ENCODE measurements around the gene SLC16A9.

SLC16A9 gene

DNA sequence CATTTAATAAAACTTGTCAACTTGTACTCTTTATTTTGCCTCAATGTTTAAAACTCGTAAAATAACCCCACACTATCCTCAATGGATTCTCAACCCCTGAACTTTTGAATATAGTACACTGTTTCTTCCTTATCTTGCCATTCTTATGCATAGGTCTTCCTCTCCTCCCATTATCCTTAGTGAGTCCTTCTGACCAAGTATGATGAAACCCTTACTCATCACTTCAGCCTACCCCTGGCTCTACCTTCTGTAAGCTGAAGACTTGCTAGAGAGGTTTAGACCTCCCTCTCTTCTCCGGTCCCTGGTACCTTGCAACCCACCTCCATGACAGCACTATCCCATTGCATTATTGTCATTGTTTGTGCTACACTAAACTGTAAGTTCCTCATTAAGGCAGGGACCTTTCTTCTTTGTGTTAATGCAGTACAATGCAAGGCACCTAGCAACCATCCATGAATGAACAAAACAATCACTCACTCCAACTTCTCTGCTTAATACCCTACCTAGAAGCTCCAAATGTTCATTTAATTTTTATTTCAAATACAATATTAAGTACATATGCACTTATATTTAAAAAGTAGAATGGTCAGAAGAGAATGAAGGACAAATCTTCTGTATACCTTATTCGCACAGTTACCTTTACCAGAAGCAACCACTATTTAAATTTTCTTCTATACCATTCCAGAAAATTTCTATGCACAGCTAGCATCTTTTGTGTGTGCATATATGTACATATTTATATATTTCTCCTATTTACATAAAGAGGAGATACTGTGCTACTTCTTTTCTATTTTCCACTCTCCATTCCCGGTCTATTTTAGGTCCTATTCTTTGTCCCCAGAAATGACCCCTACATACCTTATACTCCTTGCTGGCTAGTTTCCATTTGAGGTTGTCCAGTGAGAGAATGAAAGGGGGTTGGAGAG lies 77.5 kb downstream of the SLC16A9 start:
- Histone ChIP-seq H3K79me2 (ENCODE audit: insufficient read depth, low read length) (no peaks in the 10 kb centered on the region), H3F3A (ENCODE audit: insufficient read depth, low read length) (no peaks in the 10 kb centered on the region), H3K36me3 (ENCODE audit: insufficient read depth, low read length) (no peaks in the 10 kb centered on the region), H3K9me2 (ENCODE audit: low read depth, low read length) (no peaks in the 10 kb centered on the region), H3K4me3 (ENCODE audit: low read depth, low read length, poor library complexity, severe bottlenecking) (no peak overlapping the region), H4K20me1 (ENCODE audit: insufficient read depth, low read length) (no peaks in the 10 kb centered on the region), H3K27me3 (ENCODE audit: insufficient read depth, low read length) (no peaks in the 10 kb centered on the region), H3K27ac (ENCODE audit: low read depth, low read length, poor library complexity, severe bottlenecking) (no peak overlapping the region), H3K9ac (ENCODE audit: low read length) (no peak overlapping the region), H3K9me3 (ENCODE audit: low read length) (no peaks in the 10 kb centered on the region), H2AFZ (ENCODE audit: low read length) (no peak overlapping the region), H3K4me1 (ENCODE audit: insufficient read depth, low read length, severe bottlenecking) (no peaks in the 10 kb centered on the region), H3K4me2 (ENCODE audit: low read length) (no peak overlapping the region)
- TF ChIP-seq, protein P1, sequence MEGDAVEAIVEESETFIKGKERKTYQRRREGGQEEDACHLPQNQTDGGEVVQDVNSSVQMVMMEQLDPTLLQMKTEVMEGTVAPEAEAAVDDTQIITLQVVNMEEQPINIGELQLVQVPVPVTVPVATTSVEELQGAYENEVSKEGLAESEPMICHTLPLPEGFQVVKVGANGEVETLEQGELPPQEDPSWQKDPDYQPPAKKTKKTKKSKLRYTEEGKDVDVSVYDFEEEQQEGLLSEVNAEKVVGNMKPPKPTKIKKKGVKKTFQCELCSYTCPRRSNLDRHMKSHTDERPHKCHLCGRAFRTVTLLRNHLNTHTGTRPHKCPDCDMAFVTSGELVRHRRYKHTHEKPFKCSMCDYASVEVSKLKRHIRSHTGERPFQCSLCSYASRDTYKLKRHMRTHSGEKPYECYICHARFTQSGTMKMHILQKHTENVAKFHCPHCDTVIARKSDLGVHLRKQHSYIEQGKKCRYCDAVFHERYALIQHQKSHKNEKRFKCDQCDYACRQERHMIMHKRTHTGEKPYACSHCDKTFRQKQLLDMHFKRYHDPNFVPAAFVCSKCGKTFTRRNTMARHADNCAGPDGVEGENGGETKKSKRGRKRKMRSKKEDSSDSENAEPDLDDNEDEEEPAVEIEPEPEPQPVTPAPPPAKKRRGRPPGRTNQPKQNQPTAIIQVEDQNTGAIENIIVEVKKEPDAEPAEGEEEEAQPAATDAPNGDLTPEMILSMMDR (IDR thresholded peaks at IDR 0.05; ENCODE audit: low read length) = no peak
- no peak for TF ChIP-seq EZH2 (IDR thresholded peaks at IDR 0.05; ENCODE audit: borderline replicate concordance, low read length)

DNA sequence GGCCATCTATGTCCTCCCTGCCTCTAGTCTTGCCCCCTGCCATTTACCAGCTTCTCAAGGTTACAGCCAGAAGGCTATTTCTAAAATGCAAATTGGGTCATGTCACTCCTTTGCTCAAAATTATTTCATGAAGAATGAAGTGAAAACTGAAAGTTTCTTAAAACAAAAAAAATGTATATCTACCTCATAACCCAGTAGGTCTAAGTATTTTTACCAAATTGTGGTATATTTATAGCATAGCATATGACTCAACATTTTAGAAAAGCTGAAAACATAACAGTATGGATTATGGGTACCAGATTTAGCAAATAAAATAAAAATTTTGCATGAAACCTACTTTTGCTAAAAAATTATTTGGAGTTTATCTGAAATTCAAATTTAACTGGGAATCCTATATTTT lies 78.4 kb downstream of the SLC16A9 start:
- H3K27me3 ChIP-seq (ENCODE audit: insufficient read depth, low read length) = no peaks in the 10 kb centered on the region
- H3K9me2 ChIP-seq (ENCODE audit: low read depth, low read length) = no peaks in the 10 kb centered on the region
- H3K79me2 ChIP-seq (ENCODE audit: insufficient read depth, low read length) = no peaks in the 10 kb centered on the region
- H4K20me1 ChIP-seq (ENCODE audit: insufficient read depth, low read length) = no peaks in the 10 kb centered on the region
- no peaks in the 10 kb centered on the region for H3K9me3 ChIP-seq (ENCODE audit: low read length)
- no peak overlapping the region for H2AFZ ChIP-seq (ENCODE audit: low read length)
- H3K27ac ChIP-seq (ENCODE audit: low read depth, low read length, poor library complexity, severe bottlenecking) = no peak overlapping the region
- H3K4me3 ChIP-seq (ENCODE audit: low read depth, low read length, poor library complexity, severe bottlenecking) = no peak overlapping the region
- no peaks in the 10 kb centered on the region for H3K36me3 ChIP-seq (ENCODE audit: insufficient read depth, low read length)
- no peak overlapping the region for H3K9ac ChIP-seq (ENCODE audit: low read length)
- TF ChIP-seq EZH2 (IDR thresholded peaks at IDR 0.05; ENCODE audit: borderline replicate concordance, low read length) = no peak
- TF ChIP-seq, protein P1 (IDR thresholded peaks at IDR 0.05; ENCODE audit: low read length) = no peak
- H3K4me1 ChIP-seq (ENCODE audit: insufficient read depth, low read length, severe bottlenecking) = no peaks in the 10 kb centered on the region
- no peak overlapping the region for H3K4me2 ChIP-seq (ENCODE audit: low read length)
- H3F3A ChIP-seq (ENCODE audit: insufficient read depth, low read length) = no peaks in the 10 kb centered on the region

GRCh38 chr10:59628965-59629364 lies 80.7 kb downstream of the SLC16A9 start:
- no peaks in the 10 kb centered on the region for H3K4me1 ChIP-seq (ENCODE audit: insufficient read depth, low read length, severe bottlenecking)
- no peak overlapping the region for H3K27ac ChIP-seq (ENCODE audit: low read depth, low read length, poor library complexity, severe bottlenecking)
- no peak overlapping the region for H3K4me2 ChIP-seq (ENCODE audit: low read length)
- no peak for TF ChIP-seq EZH2 (IDR thresholded peaks at IDR 0.05; ENCODE audit: borderline replicate concordance, low read length)
- TF ChIP-seq, protein P1 (IDR thresholded peaks at IDR 0.05; ENCODE audit: low read length) = no peak
- no peak overlapping the region for H3K9ac ChIP-seq (ENCODE audit: low read length)
- no peak overlapping the region for H2AFZ ChIP-seq (ENCODE audit: low read length)
- H3K27me3 ChIP-seq (ENCODE audit: insufficient read depth, low read length) = no peaks in the 10 kb centered on the region
- no peaks in the 10 kb centered on the region for H3K9me3 ChIP-seq (ENCODE audit: low read length)
- H3K4me3 ChIP-seq (ENCODE audit: low read depth, low read length, poor library complexity, severe bottlenecking) = no peak overlapping the region
- no peaks in the 10 kb centered on the region for H4K20me1 ChIP-seq (ENCODE audit: insufficient read depth, low read length)
- no peaks in the 10 kb centered on the region for H3K79me2 ChIP-seq (ENCODE audit: insufficient read depth, low read length)
- no peaks in the 10 kb centered on the region for H3F3A ChIP-seq (ENCODE audit: insufficient read depth, low read length)
- H3K36me3 ChIP-seq (ENCODE audit: insufficient read depth, low read length) = no peaks in the 10 kb centered on the region
- H3K9me2 ChIP-seq (ENCODE audit: low read depth, low read length) = no peaks in the 10 kb centered on the region
